HG02970 (cell line): ENCODE measurements around the gene GBP7.

ENCODE experiments used
- ATAC-seq: cut with Tn5 transposase; IDR thresholded peaks from one replicate; pipeline ENCODE4 v1.9.1; 2021; ENCODE audit warnings: mild to moderate bottlenecking, moderate library complexity, moderate number of reproducible peaks; ENCODE audit not compliant: unreplicated experiment, low FRiP score

The GBP7 gene

GRCh38 chr1:89125913-89126580 lies 49.8 kb downstream of the GBP7 start, which contains the start of gene GBP2:
TSS of gene GBP2 (minus strand) at chr1:89126114. CDS start at chr1:89121966, 4,148 bp downstream.
- no peak for ATAC-seq

GRCh38 chr1:89125240-89125912 lies 50.4 kb downstream of the GBP7 start:
- no peak for ATAC-seq

GRCh38 chr1:89121641-89122040 lies 54.2 kb downstream of the GBP7 start:
- ATAC-seq: no peak

GRCh38 chr1:89114662-89115061 lies 61.1 kb downstream of the GBP7 start:
- ATAC-seq: no peak

GRCh38 chr1:89112871-89113613 lies 62.8 kb downstream of the GBP7 start:
- ATAC-seq: no peak

GRCh38 chr1:89104687-89105086 lies 71.1 kb downstream of the GBP7 start:
- ATAC-seq: no peak

- no peak for ATAC-seq
These were observed 71.7 kb downstream of the GBP7 start for GRCh38 chr1:89104147-89104546.

- no peak for ATAC-seq
These were observed 73.8 kb downstream of the GBP7 start for GRCh38 chr1:89102021-89102420.

- ATAC-seq: no peak
These were observed 75.4 kb downstream of the GBP7 start for GRCh38 chr1:89100412-89100811.

GRCh38 chr1:89098857-89099256 lies 76.9 kb downstream of the GBP7 start:
- ATAC-seq: no peak

GRCh38 chr1:89095737-89096136 lies 80.1 kb downstream of the GBP7 start:
- ATAC-seq: no peak

GRCh38 chr1:89089962-89090361 lies 85.8 kb downstream of the GBP7 start:
- ATAC-seq: no peak

GRCh38 chr1:89088572-89088971 lies 87.2 kb downstream of the GBP7 start:
- no peak for ATAC-seq

- no peak for ATAC-seq
These were observed 88.6 kb downstream of the GBP7 start for GRCh38 chr1:89087241-89087640.

GRCh38 chr1:89085781-89086180 lies 90.0 kb downstream of the GBP7 start:
- no peak for ATAC-seq
